ENCODE measurements around the gene OBI1. TPM values are rescaled to one million over a fixed set of nuclear protein-coding genes. Genes with fewer than 3 reads are reported as not detected.
A peak's percentile ranks its signal among the peaks of the same experiment; 100 is the strongest.

Gene OBI1
- total RNA-seq, 1 donor from 2014 or later = 9.3 TPM

- no peak for DNase-seq
- ATAC-seq (ENCODE audit: poor library complexity) = peak; percentile 60
- intact Hi-C loops (cut with DNase I) = no loop called here
Observed at GRCh38 chr13:78595495-78596398, 63.2 kb downstream of the OBI1 start.

GRCh38 chr13:78594456-78594975 lies 64.4 kb downstream of the OBI1 start:
- intact Hi-C loops (cut with DNase I) = no loop called here

GRCh38 chr13:78593652-78594455 lies 65.1 kb downstream of the OBI1 start:
- no peak for ATAC-seq (ENCODE audit: poor library complexity)
- no peak for DNase-seq
- intact Hi-C loops (cut with DNase I) = no loop called here

More at GRCh38 chr13:78594456-78594975, 64.4 kb downstream of the OBI1 start:
- ATAC-seq (ENCODE audit: poor library complexity) = no peak
- DNase-seq = no peak

DNA sequence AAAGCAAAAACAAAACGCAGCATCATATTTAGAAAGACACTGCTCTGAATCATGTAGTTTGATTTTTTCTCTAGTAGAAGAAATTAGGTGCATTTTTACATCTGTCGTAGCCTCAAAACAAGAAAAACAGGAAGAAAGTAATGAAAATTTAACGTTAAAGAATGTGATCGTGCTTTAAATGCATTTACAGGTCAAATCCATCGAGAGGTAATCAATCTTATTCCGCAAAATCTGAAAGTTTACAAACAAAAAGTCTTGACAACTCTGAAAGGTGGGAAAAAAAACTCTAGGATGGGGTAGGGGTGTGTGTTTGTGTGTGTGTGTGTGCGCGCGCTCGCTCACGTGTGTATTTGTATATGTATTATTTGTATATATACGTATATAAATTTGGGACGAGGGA lies 65.8 kb downstream of the OBI1 start:
- DNase-seq (no peak), ATAC-seq (ENCODE audit: poor library complexity) (no peak)
- intact Hi-C loops (cut with DNase I) = no loop called here

DNA sequence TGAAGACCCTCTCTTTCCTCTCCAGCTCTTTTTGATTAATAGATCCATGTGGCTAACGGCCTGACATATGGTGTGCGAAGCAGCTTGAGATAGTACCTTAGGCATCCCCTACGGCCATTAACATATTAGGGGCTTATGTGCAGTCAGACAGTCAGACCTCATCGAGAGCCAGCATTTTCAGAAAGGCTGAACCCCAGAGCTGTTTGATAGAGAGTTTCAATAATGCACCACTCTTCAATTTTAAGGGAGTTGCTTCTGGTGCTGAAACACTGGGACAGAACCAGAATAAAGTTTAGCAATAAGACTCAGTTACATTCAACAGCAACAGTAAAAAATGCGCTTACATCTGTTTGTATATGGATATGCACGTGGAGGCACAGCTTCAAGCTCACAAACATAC lies 66.4 kb downstream of the OBI1 start:
- DNase-seq = no peak
- no peak for ATAC-seq (ENCODE audit: poor library complexity)
- intact Hi-C loops (cut with DNase I) = no loop called here

DNA sequence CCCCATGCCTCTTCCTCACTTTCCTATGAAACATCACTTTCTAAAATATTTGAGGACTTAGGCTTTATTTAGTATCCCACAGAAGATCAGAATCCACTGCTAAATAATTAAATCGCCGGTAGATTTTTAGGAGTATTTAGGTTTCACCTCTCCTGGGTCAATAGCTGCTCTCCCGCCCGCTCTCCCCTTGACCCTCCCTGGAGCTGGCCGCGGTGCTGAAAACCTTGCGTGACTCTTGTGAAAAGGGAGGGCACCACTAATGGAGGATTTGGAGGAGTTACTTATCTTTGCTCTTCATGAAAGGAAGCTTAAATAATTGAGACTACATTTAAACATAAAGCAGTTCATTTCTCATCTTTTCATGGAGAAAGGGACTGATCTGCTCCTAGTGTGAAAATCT lies 69.7 kb downstream of the OBI1 start:
- intact Hi-C loops (cut with DNase I) = no loop called here
- ATAC-seq (ENCODE audit: poor library complexity) (no peak), DNase-seq (no peak)

- ATAC-seq (ENCODE audit: poor library complexity) (no peak), DNase-seq (no peak)
- intact Hi-C loops (cut with DNase I) = no loop called here
Observed at GRCh38 chr13:78587395-78587794, 71.6 kb downstream of the OBI1 start.

DNA sequence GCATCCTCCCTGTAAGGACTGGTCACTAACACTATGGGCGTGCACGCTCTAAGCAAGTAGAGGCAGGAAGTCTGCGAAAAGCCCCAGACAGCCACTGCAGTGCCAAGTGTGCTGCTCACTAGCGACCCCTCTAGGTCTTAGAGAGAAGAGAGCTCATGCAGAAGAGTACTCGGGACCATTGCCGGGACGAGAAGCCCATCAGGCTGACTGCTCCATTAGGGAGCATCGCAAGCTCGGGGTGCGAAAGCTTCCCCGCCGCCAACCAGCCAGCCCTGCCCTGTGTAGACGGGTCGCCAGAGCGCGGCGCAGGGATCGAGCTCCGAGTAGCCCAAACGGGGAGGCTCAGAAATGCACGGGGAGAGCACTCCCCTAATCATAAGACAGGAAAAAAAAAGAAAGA lies 72.2 kb downstream of the OBI1 start:
- intact Hi-C loops (cut with DNase I) = no loop called here
- no peak for ATAC-seq (ENCODE audit: poor library complexity)
- no peak for DNase-seq

DNA sequence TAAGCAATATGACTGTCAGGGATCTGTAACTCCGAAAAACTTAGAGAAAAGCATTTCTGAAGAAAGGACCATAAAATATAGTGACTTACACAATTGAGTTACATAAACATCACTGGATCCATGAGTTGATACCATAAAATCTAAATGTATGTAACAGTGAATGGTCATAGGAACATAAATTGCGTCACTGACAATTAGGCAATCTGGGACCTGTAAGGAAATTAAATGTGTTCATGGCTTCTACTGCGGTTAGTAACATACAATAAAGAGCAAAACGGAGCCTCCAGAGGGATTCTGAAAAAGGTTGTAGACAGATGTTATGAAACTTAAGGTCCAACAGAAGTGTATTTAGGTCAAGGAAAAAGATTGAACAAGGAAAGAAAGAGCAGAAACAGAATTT lies 82.7 kb downstream of the OBI1 start:
- intact Hi-C loops (cut with DNase I) = no loop called here
- ATAC-seq (ENCODE audit: poor library complexity) (no peak), DNase-seq (no peak)

DNA sequence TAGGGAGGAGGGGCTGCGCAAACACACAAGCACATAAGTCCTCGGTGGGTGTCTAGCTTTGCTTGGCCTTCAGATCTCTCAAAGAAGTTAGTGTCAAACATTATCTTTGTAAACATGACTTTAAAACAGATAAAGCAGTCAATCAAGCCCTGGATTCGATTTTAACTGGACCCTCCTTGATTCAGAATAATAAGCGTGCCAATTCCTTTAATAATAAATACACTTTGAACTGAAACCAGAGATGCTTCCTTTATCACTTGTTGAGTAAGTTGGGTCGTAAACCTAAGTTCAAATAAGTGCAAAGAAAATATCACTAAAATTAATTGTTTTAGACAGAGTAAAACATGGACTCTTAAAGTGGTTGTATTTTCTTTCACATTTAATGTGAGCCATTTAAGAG lies 86.5 kb downstream of the OBI1 start:
- ATAC-seq (ENCODE audit: poor library complexity) = no peak
- DNase-seq = no peak
- intact Hi-C loops (cut with DNase I) = no loop called here

DNA sequence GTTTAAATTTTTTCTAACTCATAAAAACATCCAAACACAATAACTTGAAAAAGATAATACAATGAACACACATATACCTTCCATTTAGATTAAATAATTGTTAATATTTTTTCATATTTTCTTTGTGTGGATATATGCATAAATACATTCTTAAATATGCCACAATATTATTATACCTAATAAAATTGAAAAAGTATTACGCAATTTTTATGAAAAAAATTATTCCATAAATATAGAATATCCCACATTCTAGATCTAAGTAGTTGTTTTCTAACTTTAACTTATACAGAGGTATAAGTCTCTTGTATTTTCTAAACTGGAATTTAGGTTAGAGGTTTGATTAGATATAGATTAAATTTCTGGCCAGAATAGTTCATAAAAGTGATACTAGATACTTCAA lies 89.9 kb downstream of the OBI1 start:
- DNase-seq = no peak
- ATAC-seq (ENCODE audit: poor library complexity) = no peak
- intact Hi-C loops (cut with DNase I) = no loop called here

DNA sequence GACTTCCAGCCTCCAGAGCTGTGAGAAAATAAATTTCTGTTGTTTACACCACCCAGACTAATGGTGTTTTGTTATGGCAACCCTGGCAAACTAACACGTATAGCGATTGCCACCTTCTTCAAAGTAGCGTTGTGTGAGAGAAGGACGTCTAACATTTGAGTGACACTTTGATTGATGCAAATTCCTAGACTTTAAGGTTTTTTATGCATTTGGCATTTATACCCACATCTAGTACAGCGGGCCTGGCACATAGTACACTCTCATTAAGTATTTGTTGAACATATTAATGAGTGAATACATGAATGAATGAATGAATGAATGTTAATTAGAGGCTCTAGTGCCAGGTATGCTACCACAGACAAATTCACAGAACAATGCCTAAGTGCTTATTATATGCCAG lies 92.3 kb downstream of the OBI1 start:
- intact Hi-C loops (cut with DNase I) = no loop called here
- no peak for ATAC-seq (ENCODE audit: poor library complexity)
- no peak for DNase-seq

Other genes starting within 250 kb of the OBI1 start
- not detected for gene POU4F1, start 55.6 kb downstream of the OBI1 start, total RNA-seq